ENCODE measurements around the gene OR6C6. TPM values are rescaled to one million over a fixed set of nuclear protein-coding genes. Genes with fewer than 3 reads are reported as not detected.

Gene OR6C6
- polyA plus RNA-seq, 1 of the 3 experiments (the other 2 are of a cell fraction) = not detected

DNA sequence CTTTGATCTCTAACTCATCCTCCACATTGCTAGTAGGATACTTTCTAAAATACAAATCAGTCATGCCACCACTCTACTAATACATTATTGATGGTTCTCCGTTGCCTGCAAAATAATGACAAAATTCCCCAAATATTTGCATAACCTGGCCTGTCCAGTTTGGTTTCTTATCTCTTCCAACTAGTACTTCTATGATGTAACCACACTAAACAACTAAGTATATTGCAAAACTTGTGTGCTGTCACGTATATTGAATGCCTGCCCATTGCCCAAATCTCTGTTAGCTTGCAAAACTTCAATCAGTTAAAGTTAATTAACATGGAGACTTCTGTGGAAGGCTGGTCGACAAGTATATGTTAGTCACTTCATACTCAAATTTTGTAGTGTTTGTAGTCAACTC is 45.4 kb downstream of the OR6C6 start:
- H3K9me2 ChIP-seq = 0 out of 2 replicates have a peak, but pooled peaks cover 4% of the 10 kb centered on the region
- no peak overlapping the region for H3K4me3 ChIP-seq (ENCODE audit: low read depth in 2 of 2, low read length in 1 of 2)
- TF ChIP-seq CTCF (IDR thresholded peaks at IDR 0.05) = no peak
- TF ChIP-seq GATA2 (CRISPR knock-in tag; IDR thresholded peaks at IDR 0.05) = no peak
- TF ChIP-seq FOXM1 (IDR thresholded peaks at IDR 0.05; ENCODE audit: low read depth) = no peak
- H3K4me1 ChIP-seq (ENCODE audit: control insufficient read depth in 1 of 2, insufficient read depth in 2 of 2, low read depth in 1 of 2, low read length in 1 of 2) = no peaks in the 10 kb centered on the region
- no peak for DNase-seq
- 0% methylated on average over 3 of the region's 3 CpGs for WGBS (ENCODE audit: low lambda C conversion rate)
- no peaks in the 10 kb centered on the region for H3K36me3 ChIP-seq (replicated peaks in 1 of 2; ENCODE audit: control insufficient read depth in 1 of 2, insufficient read depth in 2 of 2, low read length in 1 of 2)
- ChIA-PET CTCF (no interaction called here), POLR2A (no interaction called here)
- no peaks in the 10 kb centered on the region for H3F3A ChIP-seq (replicated peaks; ENCODE audit: insufficient read depth)
- H3K27me3 ChIP-seq (ENCODE audit: insufficient read depth) = no peaks in the 10 kb centered on the region
- no peak overlapping the region for H3K9ac ChIP-seq
- no peaks in the 10 kb centered on the region for H3K79me2 ChIP-seq (ENCODE audit: insufficient read depth)
- H3K9me3 ChIP-seq = no peaks in the 10 kb centered on the region
- no peak overlapping the region for H3K27ac ChIP-seq (ENCODE audit: low read depth in 2 of 2, low read length in 1 of 2)
- H4K20me1 ChIP-seq (ENCODE audit: insufficient read depth) = no peaks in the 10 kb centered on the region
- H3K4me2 ChIP-seq = no peak overlapping the region
- H2AFZ ChIP-seq (ENCODE audit: low read depth) = no peak overlapping the region

- H2AFZ ChIP-seq (ENCODE audit: low read depth) = no peak overlapping the region
- no peak for DNase-seq
- no peaks in the 10 kb centered on the region for H3K4me1 ChIP-seq (ENCODE audit: control insufficient read depth in 1 of 2, insufficient read depth in 2 of 2, low read depth in 1 of 2, low read length in 1 of 2)
- H3K4me2 ChIP-seq = no peak overlapping the region
- H3K4me3 ChIP-seq (ENCODE audit: low read depth in 2 of 2, low read length in 1 of 2) = no peak overlapping the region
- H3K27ac ChIP-seq (ENCODE audit: low read depth in 2 of 2, low read length in 1 of 2) = no peak overlapping the region
- WGBS (ENCODE audit: low lambda C conversion rate) = 0% methylated on average over 1 of the region's 1 CpG
- no peak for TF ChIP-seq CHD2 (IDR thresholded peaks at IDR 0.05; ENCODE audit: low read length, partially characterized antibody)
- TF ChIP-seq SIN3A (IDR thresholded peaks at IDR 0.05; ENCODE audit: borderline replicate concordance, low read depth, low read length) = no peak
- TF ChIP-seq PBX3 (IDR thresholded peaks at IDR 0.05) = no peak
- no peak for TF ChIP-seq NFIC (IDR thresholded peaks at IDR 0.05; ENCODE audit: borderline replicate concordance)
- TF ChIP-seq TEAD4 (IDR thresholded peaks at IDR 0.05; ENCODE audit: borderline replicate concordance, insufficient read depth) = no peak
- TF ChIP-seq SMC3 (IDR thresholded peaks at IDR 0.05; ENCODE audit: low read depth, low read length) = no peak
- TF ChIP-seq RAD21 (IDR thresholded peaks at IDR 0.05; ENCODE audit: low read length) = no peak
- no peak for TF ChIP-seq REST (IDR thresholded peaks at IDR 0.05; ENCODE audit: low read depth, low read length)
- TF ChIP-seq RXRA (IDR thresholded peaks at IDR 0.05; ENCODE audit: borderline replicate concordance, low read depth) = no peak
- no peaks in the 10 kb centered on the region for H3K9me3 ChIP-seq
- no peak overlapping the region for H3K9ac ChIP-seq
- no peaks in the 10 kb centered on the region for H4K20me1 ChIP-seq (ENCODE audit: insufficient read depth)
- no peaks in the 10 kb centered on the region for H3F3A ChIP-seq (replicated peaks; ENCODE audit: insufficient read depth)
- H3K36me3 ChIP-seq (replicated peaks in 1 of 2; ENCODE audit: control insufficient read depth in 1 of 2, insufficient read depth in 2 of 2, low read length in 1 of 2) = no peaks in the 10 kb centered on the region
- CTCF ChIA-PET = no interaction called here
- H3K79me2 ChIP-seq (ENCODE audit: insufficient read depth) = no peaks in the 10 kb centered on the region
- POLR2A ChIA-PET = no interaction called here
- 0 out of 2 replicates have a peak, but pooled peaks cover 2% of the 10 kb centered on the region for H3K9me2 ChIP-seq
- no peaks in the 10 kb centered on the region; the same call in 1 of the 2 replicates for H3K27me3 ChIP-seq (ENCODE audit: insufficient read depth)
These were observed 50.2 kb downstream of the OR6C6 start for GRCh38 chr12:55246159-55246558.
